ENCODE data around the gene ZBED2.
"Not testable (repeated sequence)": the region's sequence is repeated elsewhere in the genome, so short reads cannot be mapped to it uniquely, and the experiment has no call there.

ZBED2 gene, protein sequence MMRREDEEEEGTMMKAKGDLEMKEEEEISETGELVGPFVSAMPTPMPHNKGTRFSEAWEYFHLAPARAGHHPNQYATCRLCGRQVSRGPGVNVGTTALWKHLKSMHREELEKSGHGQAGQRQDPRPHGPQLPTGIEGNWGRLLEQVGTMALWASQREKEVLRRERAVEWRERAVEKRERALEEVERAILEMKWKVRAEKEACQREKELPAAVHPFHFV

DNA sequence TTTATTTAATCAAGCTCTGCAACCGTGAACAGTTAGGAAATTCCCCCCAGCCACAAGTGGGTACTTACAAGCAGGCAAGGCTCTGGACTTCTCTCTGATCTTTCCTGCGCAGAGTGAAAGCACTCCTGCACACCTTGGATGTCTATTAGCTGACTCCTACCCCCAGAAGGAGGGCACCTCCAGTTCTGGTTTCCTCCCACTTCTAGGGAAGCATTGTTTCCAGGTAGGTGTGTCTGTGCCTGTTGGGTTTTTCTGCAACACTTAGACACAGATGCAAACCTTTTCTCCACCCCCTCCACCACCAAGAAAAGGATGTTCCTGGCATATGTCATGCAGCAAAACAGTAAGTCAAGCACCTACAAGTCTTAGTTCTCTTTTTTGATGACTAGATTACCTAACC is at the start of gene ZBED2:
TSS of gene ZBED2 (minus strand) at position 115 of the 400 bp plus-strand sequence. CDS start 1,145 bp downstream, outside the sequence.
- Histone ChIP-seq H3K9me3 (replicated peaks in 1 of 11) (no peaks in the 10 kb centered on the region), H3K9ac (no peak within 1 kb of the TSS), H3K27me3 (no peaks in the 10 kb centered on the region), H4K20me1 (no peaks in the 10 kb centered on the region), H3K4me3 (no peak within 1 kb of the TSS), H3K4me1 (0 out of 20 replicates have a peak, but pooled peaks cover 0 to 3% (median 0%) of the 10 kb centered on the region in 10 experiments), H3K4me2 (no peak within 1 kb of the TSS), H3K36me3 (peaks cover 0 to 75% (median 38%) of the 10 kb centered on the region in 11 experiments; a peak in 14 of 22 replicates), H3K27ac (no peak within 1 kb of the TSS)
- no peak for TF ChIP-seq Cebpa-rat (IDR thresholded peaks at IDR 0.05)

DNA sequence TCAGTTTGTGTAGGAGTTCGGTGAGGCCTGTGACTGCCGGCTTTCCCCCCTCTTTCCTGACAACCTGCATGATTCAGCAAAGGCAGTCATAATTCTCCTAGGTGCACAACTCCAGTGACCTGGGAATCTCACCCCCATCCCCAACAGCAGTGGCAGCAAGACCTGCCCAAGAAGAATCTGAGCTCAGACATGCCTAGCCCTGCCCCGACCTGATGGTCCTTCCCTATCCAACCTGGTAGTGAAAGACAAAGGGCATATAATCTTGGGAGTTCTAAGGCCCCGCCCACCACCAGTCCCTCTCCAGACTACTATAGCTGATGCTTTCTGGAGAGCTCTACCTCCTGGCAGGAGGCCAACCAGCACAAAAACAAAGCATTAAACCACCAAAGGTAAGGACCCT is 44.2 kb upstream of the ZBED2 start:
- Histone ChIP-seq H3K4me1 (no peaks in the 10 kb centered on the region), H3K4me2 (no peak overlapping the region), H3K4me3 (no peak overlapping the region), H3K27ac (no peak overlapping the region), H3K27me3 (no peaks in the 10 kb centered on the region), H3K9ac (no peak overlapping the region), H3K36me3 (peaks cover 0 to 58% (median 39%) of the 10 kb centered on the region in 11 experiments; a peak in 17 of 22 replicates), H4K20me1 (no peaks in the 10 kb centered on the region), H3K9me3 (replicated peaks in 1 of 11) (peaks cover 38 to 64% (median 55%) of the 10 kb centered on the region in 11 experiments)
- no peak for TF ChIP-seq Cebpa-rat (IDR thresholded peaks at IDR 0.05)

DNA sequence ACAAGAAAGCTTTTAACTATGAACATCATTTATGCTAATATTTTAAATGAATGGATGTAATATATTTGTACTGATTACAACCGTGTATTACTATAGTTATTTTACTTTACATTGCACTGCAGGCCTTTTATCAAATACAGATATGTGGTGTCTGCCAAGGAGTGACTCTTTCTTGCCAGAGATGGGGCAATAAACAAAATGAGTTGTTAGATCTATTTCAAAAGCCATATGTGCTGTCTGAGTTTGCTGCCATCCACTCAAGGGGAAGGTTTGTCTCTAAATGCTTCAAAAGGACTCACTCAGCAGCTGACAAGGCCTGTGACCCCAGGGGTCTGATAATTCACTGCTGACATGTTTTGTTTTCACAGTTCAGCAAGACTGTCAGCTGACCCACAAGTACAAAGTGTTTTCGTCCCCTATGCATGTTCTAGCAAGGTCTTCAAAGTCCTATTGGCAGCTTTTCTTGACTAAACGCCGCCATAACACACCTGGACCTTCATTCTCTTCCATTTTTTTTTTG is 41.3 kb upstream of the ZBED2 start:
- Histone ChIP-seq H3K27me3 (no peaks in the 10 kb centered on the region), H3K4me2 (no peak overlapping the region), H3K36me3 (peaks cover 0 to 58% (median 39%) of the 10 kb centered on the region in 11 experiments; a peak in 17 of 22 replicates), H3K4me3 (no peak overlapping the region), H3K4me1 (no peaks in the 10 kb centered on the region), H4K20me1 (no peaks in the 10 kb centered on the region), H3K9me3 (replicated peaks in 1 of 11) (peaks cover 15 to 44% (median 27%) of the 10 kb centered on the region in 11 experiments; a peak in 20 of 22 replicates), H3K27ac (no peak overlapping the region), H3K9ac (no peak overlapping the region)
- TF ChIP-seq Cebpa-rat (IDR thresholded peaks at IDR 0.05) = no peak

DNA sequence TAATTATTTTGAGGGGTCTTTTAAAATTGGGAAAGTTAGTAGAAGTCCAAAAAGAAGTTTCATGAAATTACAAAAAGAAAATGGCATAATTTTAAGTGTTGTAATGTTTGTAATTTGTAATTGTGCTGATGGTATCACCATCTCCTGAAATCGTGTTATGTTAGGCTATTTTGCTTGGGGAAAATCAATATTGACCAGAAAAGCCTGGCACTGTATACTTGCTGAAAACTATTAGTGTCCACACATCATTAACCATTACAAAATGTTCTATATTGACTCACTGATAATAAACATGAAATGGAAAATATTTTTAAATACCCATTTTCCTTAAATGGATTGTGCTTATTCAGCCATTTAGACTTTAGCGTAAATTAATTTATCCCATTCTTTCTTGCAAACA is 40.3 kb upstream of the ZBED2 start:
- H3K4me2 ChIP-seq = no peak overlapping the region

DNA sequence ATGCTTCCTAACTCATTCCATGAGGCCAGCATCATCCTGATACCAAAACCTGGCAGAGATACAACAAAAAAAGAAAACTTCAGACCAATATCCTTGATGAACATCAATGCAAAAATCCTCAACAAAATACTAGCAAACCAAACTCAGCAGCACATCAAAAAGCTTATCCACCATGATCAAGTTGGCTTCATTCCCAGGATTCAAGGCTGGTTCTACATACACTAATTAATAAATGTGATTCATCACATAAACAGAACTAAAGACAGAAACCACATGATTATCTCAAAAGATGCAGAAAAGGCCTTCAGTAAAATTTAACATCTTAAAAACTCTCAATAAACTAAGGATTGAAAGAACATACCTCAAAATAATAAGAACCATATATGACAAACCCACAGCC is 35.5 kb upstream of the ZBED2 start:
- H3K4me3 ChIP-seq, H3K9ac ChIP-seq, H3K4me2 ChIP-seq, H4K20me1 ChIP-seq, H3K27ac ChIP-seq, H3K27me3 ChIP-seq, H3K4me1 ChIP-seq: not testable (repeated sequence)
- peaks cover 35 to 65% (median 48%) of the 10 kb centered on the region in 11 experiments for H3K9me3 ChIP-seq (replicated peaks in 1 of 11)
- H3K36me3 ChIP-seq = peaks cover 10 to 41% (median 37%) of the 10 kb centered on the region in 11 experiments; a peak in 19 of 22 replicates

More for the DNA sequence above, 40.3 kb upstream of the ZBED2 start:
- Histone ChIP-seq H3K9me3 (replicated peaks in 1 of 11) (peaks cover 7 to 43% (median 25%) of the 10 kb centered on the region in 11 experiments; a peak in 19 of 22 replicates), H3K27me3 (no peaks in the 10 kb centered on the region), H4K20me1 (no peaks in the 10 kb centered on the region), H3K27ac (no peak overlapping the region), H3K36me3 (peaks cover 0 to 49% (median 35%) of the 10 kb centered on the region in 11 experiments; a peak in 17 of 22 replicates), H3K9ac (no peak overlapping the region), H3K4me1 (no peaks in the 10 kb centered on the region), H3K4me3 (no peak overlapping the region)
- no peak for TF ChIP-seq Cebpa-rat (IDR thresholded peaks at IDR 0.05)

DNA sequence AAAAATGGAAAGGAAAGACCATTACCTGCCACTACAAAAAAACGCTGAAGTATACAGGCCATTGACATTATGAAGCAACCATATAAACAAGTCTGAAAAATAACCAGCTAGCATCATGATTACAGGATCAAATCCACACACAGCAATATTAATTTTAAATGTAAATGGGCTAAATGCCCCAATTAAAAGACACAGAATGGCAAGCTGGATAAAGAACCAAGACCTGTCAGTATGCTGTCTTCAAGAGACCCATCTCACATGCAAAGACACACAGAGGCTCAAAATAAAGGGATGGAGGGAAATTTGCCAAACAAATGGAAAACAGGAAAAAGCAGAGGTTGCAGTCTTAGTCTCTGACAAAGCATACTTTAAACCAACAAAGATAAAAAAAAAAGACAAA is 33.9 kb upstream of the ZBED2 start:
- H3K27ac ChIP-seq, H3K9ac ChIP-seq, H3K27me3 ChIP-seq, H3K4me2 ChIP-seq, H3K4me1 ChIP-seq, H4K20me1 ChIP-seq, H3K4me3 ChIP-seq: not testable (repeated sequence)
- H3K36me3 ChIP-seq = peaks cover 10 to 57% (median 53%) of the 10 kb centered on the region in 11 experiments; a peak in 19 of 22 replicates
- H3K9me3 ChIP-seq (replicated peaks in 1 of 11) = peaks cover 35 to 65% (median 48%) of the 10 kb centered on the region in 11 experiments

DNA sequence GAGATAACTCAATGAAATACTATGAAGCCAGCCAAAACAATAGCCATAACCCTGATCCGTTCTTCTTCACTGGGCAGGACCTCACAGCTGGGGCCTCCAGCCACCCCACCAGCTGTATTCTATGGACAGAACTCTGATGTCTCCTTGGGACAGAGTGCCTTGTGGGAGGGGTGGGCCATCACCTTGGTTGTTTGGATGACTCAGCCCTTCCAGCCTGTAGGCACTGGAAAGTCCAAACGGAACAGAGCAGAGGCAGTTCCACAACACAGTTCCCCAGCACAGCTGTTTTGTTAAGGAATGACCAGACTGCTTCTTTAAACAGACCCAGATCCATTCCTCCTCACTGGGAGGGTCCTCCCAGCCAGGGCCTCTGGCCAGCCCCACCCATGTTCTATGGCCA is 31.9 kb upstream of the ZBED2 start:
- H3K9ac ChIP-seq = no peak overlapping the region
- H3K4me3 ChIP-seq = no peak overlapping the region
- no peaks in the 10 kb centered on the region for H4K20me1 ChIP-seq
- no peak overlapping the region for H3K4me2 ChIP-seq
- TF ChIP-seq Cebpa-rat (IDR thresholded peaks at IDR 0.05) = no peak
- no peaks in the 10 kb centered on the region for H3K4me1 ChIP-seq
- H3K27ac ChIP-seq = no peak overlapping the region
- H3K36me3 ChIP-seq = peaks cover 10 to 69% (median 57%) of the 10 kb centered on the region in 11 experiments; a peak in 19 of 22 replicates
- no peaks in the 10 kb centered on the region for H3K27me3 ChIP-seq
- H3K9me3 ChIP-seq (replicated peaks in 1 of 11) = peaks cover 35 to 63% (median 48%) of the 10 kb centered on the region in 11 experiments

DNA sequence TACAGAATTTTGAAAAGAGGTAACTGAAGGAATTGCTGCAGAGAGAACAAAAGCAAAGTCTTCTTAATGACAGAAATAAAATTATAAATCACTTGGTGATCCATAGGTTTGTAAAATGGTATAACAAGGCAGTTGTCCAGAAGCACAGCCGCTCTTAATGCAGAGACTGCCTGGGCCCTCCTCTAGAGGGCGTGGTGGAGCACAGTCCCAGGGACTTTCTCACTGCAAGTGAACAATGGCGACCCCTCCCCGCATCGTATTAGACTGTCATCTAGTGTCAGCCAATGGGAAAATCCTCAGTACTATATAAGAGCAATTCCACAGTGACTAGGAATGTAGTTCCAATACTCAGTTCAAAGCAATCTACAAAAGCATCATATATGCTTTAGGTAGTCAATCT is 26.4 kb upstream of the ZBED2 start:
- peaks cover 0 to 56% (median 50%) of the 10 kb centered on the region in 11 experiments; a peak in 20 of 22 replicates for H3K36me3 ChIP-seq

DNA sequence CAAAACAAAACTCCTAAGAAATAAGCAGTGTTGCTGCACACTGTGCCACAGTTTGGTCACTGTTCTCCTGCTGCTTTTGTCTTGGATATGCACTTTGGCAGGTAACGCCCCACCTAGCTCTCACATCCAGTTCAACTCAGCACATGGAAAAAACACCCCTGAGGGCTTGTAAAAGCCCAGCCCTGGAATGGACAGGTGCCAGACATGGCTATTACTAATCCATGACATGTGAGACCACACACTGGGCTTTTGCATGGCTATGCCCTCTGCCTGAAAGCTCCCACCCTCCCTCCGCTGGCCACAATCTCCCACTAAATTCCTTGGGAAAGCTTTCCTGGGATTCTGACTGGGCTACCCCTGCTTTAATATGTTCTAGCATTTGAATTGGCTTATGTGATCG is 24.7 kb upstream of the ZBED2 start:
- no peak overlapping the region for H3K27ac ChIP-seq
- H3K36me3 ChIP-seq = peaks cover 0 to 50% (median 39%) of the 10 kb centered on the region in 11 experiments; a peak in 20 of 22 replicates
- no peak overlapping the region for H3K4me3 ChIP-seq
- no peak for TF ChIP-seq Cebpa-rat (IDR thresholded peaks at IDR 0.05)
- no peaks in the 10 kb centered on the region for H3K4me1 ChIP-seq
- no peak overlapping the region for H3K4me2 ChIP-seq
- no peaks in the 10 kb centered on the region for H3K27me3 ChIP-seq
- H3K9me3 ChIP-seq (replicated peaks in 1 of 11) = peaks cover 17 to 37% (median 25%) of the 10 kb centered on the region in 11 experiments
- H3K9ac ChIP-seq = no peak overlapping the region
- H4K20me1 ChIP-seq = no peaks in the 10 kb centered on the region

More for the DNA sequence above, 26.4 kb upstream of the ZBED2 start:
- Histone ChIP-seq H3K9ac (no peak overlapping the region), H3K4me3 (no peak overlapping the region), H3K4me2 (no peak overlapping the region), H3K27ac (no peak overlapping the region), H3K4me1 (no peaks in the 10 kb centered on the region), H3K9me3 (replicated peaks in 1 of 11) (peaks cover 16 to 29% (median 22%) of the 10 kb centered on the region in 11 experiments), H3K27me3 (no peaks in the 10 kb centered on the region), H4K20me1 (no peaks in the 10 kb centered on the region)
- TF ChIP-seq Cebpa-rat (IDR thresholded peaks at IDR 0.05) = no peak

Data from BLaER1 treated with 17β-estradiol and CSF1 and Interleukin-3, amounts not matched to agents 10 nM and 100 nM (cell line).